Mammary epithelial cell (primary cell): ENCODE measurements around the gene POU3F1.

Experiments
- EZH2 ChIP-seq: IDR thresholded peaks from 2 replicates; pipeline ENCODE4 v1.6.1; 2012; ENCODE audit warnings: low read length, inconsistent platforms, borderline replicate concordance
- TF ChIP-seq, protein P1 (sequence below), 2 donors: IDR thresholded peaks in 1 of 2; conservative IDR thresholded peaks in 1 of 2; 2 replicates each; pipeline ENCODE4 v1.5.1; 2011 to 2012; ENCODE audit warnings: inconsistent platforms in 2 of 2, low read length in 2 of 2, mild to moderate bottlenecking in 2 of 2, control low read depth in 1 of 2, low read depth in 1 of 2; ENCODE audit not compliant: insufficient read depth in 1 of 2; ENCODE audit errors: extremely low read depth in 1 of 2

GRCh38 chr1:38089712-38090360 is 43.2 kb upstream of the POU3F1 start:
- TF ChIP-seq, protein P1, sequence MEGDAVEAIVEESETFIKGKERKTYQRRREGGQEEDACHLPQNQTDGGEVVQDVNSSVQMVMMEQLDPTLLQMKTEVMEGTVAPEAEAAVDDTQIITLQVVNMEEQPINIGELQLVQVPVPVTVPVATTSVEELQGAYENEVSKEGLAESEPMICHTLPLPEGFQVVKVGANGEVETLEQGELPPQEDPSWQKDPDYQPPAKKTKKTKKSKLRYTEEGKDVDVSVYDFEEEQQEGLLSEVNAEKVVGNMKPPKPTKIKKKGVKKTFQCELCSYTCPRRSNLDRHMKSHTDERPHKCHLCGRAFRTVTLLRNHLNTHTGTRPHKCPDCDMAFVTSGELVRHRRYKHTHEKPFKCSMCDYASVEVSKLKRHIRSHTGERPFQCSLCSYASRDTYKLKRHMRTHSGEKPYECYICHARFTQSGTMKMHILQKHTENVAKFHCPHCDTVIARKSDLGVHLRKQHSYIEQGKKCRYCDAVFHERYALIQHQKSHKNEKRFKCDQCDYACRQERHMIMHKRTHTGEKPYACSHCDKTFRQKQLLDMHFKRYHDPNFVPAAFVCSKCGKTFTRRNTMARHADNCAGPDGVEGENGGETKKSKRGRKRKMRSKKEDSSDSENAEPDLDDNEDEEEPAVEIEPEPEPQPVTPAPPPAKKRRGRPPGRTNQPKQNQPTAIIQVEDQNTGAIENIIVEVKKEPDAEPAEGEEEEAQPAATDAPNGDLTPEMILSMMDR (conservative IDR thresholded peaks at IDR 0.05 in 1 of 2, IDR thresholded peaks at IDR 0.05 in 1 of 2; ENCODE audit: extremely low read depth in 1 of 2, insufficient read depth in 1 of 2, low read depth in 1 of 2, low read length in 2 of 2) = no peak
- TF ChIP-seq EZH2 = no peak
